HG03066 (cell line): Measurements from ENCODE around the gene DESI1.
"Not testable (repeated sequence)": the region's sequence is repeated elsewhere in the genome, so short reads cannot be mapped to it uniquely, and the experiment has no call there.

Experiments used
- ATAC-seq: cut with Tn5 transposase; IDR thresholded peaks from one replicate; pipeline ENCODE4 v1.9.1; 2021; ENCODE audit warnings: low read depth; ENCODE audit not compliant: unreplicated experiment

The DESI1 gene

DNA sequence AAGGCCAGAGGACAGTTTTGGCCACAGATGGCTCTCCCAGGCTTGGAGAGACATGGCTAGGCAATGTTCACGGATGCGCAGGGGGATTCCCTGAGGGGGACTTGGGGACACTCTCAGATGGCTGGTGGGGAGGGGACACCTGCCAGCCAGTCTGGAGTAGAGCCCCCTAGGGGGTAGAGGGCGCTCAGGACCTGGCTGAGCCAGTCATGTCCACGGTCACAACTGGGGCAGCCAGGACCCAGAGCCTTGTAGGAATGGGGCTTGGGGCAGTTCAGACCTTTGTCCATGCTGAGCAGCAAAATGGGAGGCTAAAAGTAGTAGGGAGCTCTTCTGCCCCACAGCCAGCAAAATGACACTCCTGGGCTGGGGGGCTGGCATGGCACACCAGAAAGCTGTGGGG is 58.4 kb downstream of the DESI1 start:
- no peak for ATAC-seq

DNA sequence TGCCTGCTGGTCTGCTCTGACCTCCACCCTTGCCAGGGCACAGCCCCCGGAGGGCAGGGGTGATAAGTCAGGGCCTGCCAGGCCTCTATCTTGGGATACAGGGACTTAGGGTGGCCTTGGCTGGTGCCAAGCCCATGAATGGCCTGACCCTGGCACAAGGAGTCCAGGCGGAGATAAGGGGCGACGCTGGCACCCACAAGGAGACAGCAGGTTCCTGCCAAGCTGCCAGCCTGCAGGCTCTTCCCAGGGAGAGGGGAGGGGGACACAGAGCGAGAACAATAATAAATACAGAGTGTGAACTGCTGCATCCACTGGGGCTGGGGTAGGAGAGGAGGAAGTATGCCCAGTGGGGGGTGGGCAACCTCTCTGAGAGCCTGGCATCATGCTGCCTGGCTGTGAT is 59.1 kb downstream of the DESI1 start:
- no peak for ATAC-seq

DNA sequence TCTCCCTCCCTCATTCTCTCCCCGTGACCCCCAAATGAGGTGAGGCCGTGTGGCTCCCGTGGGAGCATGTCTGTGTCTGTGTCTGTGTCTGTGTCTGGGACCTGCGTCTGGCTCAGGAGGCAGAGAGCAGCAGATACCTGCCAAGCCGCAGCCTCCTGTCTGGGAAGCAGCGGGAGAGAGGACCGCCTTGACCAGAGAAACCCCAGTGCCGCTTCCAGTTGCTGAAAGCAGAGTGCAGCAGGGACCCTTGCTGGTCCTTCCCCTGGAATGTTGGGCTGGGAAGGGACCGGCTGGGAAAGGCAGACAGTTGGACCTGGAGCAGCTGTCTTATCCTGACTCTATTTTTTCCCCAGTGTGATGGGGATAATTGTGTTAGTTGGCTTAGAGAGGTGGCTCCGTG is 59.5 kb downstream of the DESI1 start:
- no peak for ATAC-seq

DNA sequence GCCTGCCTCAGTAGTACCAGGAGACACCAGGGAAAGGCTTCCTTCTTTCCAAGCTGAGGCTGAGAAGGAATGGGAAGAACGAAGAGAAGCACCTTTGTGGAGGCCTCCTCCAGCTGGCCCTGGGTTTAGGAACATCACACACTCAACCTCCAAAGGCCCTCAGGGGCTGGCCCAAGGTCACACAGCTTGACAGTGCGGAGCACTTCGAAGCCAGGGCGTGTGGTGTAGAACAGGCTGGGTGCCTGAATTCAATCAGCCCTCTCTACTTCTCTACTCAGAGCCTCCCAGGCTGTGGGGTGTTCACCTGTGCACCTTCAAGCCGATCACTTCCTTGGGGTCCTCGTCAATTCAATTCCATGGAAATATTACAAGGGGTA is 60.8 kb downstream of the DESI1 start:
- ATAC-seq, result no peak

DNA sequence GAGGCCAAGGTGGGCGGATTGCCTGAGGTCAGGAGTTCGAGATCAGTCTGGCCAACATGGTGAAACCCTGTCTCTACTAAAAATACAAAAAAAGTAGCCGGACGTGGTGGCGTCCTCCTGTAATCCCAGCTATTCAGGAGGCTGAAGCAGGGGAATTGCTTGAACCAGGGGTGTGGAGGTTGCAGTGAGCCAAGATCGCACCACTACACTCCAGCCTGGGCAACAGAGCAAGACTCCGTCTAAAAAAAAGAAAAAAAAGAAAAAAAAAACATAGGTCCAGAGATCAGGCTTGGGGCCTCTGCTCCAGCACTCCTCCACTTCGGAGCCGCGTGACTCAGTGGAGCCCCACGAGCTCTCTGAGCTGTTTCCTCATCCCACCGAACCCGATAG is 62.6 kb downstream of the DESI1 start:
- not testable (repeated sequence) for ATAC-seq

DNA sequence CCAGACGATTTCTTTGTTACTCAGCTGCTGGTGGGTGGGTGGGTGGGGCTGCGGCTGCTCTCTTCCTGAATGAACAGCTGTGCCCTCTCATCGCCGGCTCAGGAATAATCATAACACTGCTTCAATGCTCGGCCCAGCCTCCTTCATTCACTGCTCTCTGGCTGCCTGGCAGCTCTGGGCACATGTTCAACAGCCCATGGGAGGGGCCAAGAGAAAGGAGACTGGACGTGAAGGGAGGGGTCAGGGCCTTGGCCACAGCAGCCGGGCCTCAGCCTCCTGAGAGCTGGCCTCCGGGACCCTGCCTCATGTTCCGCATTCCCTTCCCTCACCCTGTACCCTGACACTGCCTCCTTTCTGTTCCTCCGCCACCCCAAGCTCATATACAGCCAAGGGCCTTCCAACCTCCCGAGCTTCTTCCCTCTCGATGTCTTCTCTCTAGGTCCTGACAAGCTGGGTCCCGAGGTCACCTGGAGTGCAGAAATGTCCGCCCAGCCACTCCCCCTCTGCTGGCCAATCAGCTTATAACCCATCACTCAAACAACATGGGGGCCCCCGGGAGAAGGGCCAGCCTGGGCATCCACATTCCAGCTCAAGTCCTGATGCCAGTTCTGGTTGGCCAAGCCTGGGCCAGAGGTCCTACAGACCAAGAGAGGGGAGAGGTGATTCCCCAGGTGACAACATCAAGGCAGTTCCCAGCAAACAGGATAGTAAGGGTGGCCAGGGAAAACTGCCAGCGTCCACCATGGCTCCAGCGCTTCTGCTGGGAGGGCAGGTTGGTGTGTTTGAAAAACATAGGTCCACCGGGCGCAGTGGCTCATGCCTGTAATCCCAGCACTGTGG is 63.2 kb downstream of the DESI1 start:
- ATAC-seq, result no peak

DNA sequence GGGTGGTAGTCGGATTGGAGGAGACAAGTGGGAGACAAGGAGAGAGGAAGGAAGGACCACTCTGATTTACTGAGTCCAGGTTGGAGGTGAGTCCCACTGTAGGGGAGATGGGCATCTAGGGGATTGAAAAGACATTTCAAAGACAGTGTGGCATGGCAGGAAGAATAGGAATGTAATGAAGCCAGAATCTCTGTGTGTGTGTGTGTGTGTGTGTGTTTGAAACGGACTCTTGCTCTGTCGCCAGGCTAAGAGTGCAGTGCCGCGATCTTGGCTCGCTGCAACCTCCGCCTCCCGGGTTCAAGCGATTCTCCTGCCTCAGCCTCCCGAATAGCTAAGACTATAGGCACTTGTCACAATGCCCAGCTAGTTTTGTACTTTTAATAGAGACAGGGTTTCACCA is 64.3 kb downstream of the DESI1 start:
- ATAC-seq, result no peak

DNA sequence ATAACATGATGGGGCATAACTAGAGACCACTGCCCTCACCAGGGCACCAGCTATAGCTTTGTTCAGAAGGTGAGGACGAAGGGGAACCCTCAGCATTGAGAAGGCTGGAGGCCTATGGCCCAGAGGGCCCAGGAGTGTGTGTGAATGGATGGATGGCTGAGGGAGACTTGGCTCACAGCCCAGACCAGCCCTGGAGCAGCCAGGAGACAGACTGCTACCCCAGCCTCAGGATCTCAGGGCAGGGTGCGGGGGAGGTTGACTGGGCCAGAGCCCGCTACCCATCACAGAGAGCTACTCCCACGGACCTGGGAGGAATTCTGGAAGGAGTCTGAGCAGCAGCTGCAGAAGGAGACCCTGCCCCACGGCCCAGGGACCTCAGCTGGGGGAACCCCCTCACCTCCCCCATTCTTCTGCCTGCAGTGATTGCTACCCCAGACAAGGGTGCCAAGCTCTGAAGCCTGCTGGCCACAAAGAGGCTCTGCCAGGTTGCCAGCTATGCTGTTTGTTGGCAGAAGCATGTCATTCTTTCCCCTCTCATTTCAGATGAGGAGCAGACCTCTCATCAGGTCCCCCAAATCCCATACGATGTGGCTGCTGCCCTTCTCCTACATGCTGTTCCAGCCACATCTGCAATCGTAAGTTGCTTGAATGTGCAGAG is 65.4 kb downstream of the DESI1 start:
- ATAC-seq, result no peak

DNA sequence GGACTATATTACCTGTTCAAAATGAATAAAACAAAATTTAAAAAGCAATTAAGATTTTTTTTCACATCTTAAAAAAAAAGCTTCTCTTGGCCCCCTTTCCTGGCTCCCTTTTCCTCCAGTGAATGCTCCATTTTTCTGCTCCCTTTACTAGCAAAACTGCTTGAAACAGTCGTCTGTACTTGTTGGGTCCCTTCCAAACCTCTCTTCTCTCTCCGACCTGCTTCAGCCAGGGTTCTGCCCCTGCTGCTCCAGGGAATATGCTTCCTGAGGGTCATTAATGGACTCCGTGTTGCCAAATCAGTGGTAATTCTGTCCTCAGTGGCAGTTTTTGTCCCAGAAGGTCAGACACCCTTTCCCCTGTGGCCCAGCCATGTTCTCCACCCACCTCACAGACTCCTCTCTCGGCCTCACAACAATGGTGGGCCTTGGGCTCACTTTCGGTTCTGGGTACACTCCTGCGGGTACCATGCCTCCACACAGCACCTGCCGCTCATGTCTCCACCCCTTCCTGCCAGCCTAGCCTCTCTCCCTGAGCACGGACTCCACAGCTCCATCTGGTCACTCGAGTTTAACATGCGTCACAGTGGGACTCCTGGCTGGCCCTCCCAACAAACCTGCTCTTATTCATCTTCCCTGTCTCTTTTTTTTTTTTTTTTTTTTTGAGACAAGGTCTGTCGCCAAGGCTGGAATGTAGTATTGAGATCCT is 68.8 kb downstream of the DESI1 start:
- no peak for ATAC-seq

DNA sequence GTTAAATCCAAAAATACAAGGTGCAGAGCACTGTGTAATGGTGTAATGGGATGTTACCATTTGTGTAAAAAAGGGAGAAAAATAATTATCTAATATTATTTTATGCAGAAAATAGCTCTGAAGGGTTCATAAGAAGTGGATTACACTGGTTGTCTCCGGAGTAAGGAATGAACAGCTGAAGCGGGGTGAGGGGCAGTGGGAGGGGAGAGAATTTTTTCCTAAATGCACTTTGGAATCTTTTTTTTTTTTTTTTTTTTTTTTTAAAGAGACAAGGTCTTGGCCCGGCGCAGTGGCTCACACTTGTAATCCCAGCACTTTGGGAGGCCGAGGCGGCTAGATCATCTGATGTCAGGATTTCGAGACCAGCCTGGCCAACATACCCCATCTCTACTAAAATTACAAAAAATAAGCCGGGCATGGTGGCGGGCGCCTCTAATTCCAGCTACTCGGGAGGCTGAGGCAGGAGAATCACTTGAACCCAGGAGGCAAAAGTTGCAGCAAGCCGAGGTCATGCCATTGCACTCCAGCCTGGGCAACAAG is 69.8 kb downstream of the DESI1 start:
- no peak for ATAC-seq

DNA sequence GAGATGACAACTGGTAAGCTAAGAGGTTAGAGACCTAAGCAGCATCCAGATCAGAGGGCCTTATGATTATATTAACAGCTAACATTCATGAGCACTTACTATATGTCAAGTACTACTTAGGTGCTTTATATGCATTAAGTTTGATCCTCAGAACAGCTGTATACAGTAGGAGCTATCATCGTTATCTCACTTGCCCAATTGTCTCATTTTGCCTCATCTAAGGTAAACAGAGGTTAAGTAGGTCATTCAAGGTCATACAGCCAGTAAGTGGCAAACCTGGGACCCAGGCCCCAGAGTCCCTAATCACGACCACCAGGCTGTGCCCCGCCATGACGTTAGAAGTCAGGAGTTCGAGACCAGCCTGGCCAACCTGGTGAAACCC is 72.0 kb downstream of the DESI1 start:
- ATAC-seq, result no peak
